Myometrial cell (primary cell): ENCODE data around the gene SI. TPM values are rescaled to one million over a fixed set of nuclear protein-coding genes. Genes with fewer than 3 reads are reported as not detected.

Source experiments
- total RNA-seq: library from RNA; depleted of rRNA; stranded (reverse); fragments of >200 nt; gene quantifications from 2 replicates; pipeline ENCODE4 v1.2.3, GENCODE V29; 2015

The SI gene
- total RNA-seq = not detected in 2 replicates

DNA sequence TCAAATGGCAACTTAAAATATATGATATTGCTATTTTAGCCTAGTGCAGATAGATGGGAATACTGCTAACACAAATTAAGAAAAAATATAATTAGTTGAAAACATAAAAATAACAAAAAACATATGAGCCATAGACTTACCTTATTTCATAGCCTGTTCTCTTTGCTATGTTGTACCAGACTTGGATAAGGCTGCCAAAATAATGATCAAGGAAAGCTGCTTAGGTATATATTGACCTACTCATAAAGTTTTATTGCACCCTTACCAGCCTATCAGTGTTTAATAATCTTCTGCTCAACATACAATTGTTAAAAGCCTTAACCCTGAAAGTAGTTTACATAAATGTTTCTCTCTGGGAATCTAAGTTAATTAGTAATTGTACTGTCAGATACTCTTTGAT lies at the start of gene SI:
Gene SI (minus strand): TSS at position 204 of the 400 bp plus-strand sequence. CDS start 2,484 bp downstream, outside the sequence.

Other genes with a start within 250 kb of the SI start
- not detected in 2 replicates for gene SLITRK3, start 117.9 kb upstream of the SI start, total RNA-seq